ENCODE data around the gene NCKAP5. TPM values are rescaled to one million over a fixed set of nuclear protein-coding genes. Genes with fewer than 3 reads are reported as not detected.

The NCKAP5 gene
- total and polyA plus RNA-seq, 2 of the 8 experiments (the other 6 are each of a cell fraction or from before 2014, with no cell fraction given) = 0.27 to 0.86 TPM

- H2BK12ac ChIP-seq (ENCODE audit: low read depth, low read length) = no peak overlapping the region
- no peaks in the 10 kb centered on the region for H3K36me3 ChIP-seq (ENCODE audit: control insufficient read depth in 2 of 4, insufficient read depth in 4 of 4, low read length in 3 of 4)
- H4K91ac ChIP-seq (replicated peaks; ENCODE audit: insufficient read length, low read length) = no peak overlapping the region
- 0 out of 2 replicates have a peak overlapping the region, but pooled peaks have one; percentile 58 for H2AFZ ChIP-seq (ENCODE audit: low read length)
- H3K27ac ChIP-seq (ENCODE audit: low read depth, low read length) = no peak overlapping the region
- H2BK20ac ChIP-seq (ENCODE audit: low read length) = no peak overlapping the region
- H2BK15ac ChIP-seq (ENCODE audit: low read length) = no peak overlapping the region
- H3K56ac ChIP-seq (replicated peaks; ENCODE audit: insufficient read length, low read depth, low read length) = no peak overlapping the region
- H4K5ac ChIP-seq (ENCODE audit: insufficient read length, low read depth, low read length) = no peak overlapping the region
- no peaks in the 10 kb centered on the region for H3K23me2 ChIP-seq (ENCODE audit: low read depth, low read length)
- H3K4me2 ChIP-seq (ENCODE audit: insufficient read depth in 1 of 2, low read depth in 2 of 2, low read length in 2 of 2) = 0 out of 4 replicates have a peak overlapping the region, but pooled peaks have one; percentile 3 to 49
- H3K9ac ChIP-seq (replicated peaks in 1 of 4; ENCODE audit: extremely low read depth in 1 of 4, low read depth in 3 of 4, low read length in 3 of 4) = no peak overlapping the region
- H3K14ac ChIP-seq (ENCODE audit: insufficient read length) = no peak overlapping the region
- H3K23ac ChIP-seq (ENCODE audit: insufficient read length) = no peak overlapping the region
- CTCF ChIA-PET (ENCODE audit: partially characterized antibody) = no interaction called here
- H4K8ac ChIP-seq (ENCODE audit: extremely low read depth, insufficient read depth, low read length) = no peak overlapping the region
- H3K79me2 ChIP-seq (ENCODE audit: control insufficient read depth in 1 of 2, insufficient read depth in 2 of 2, low read length in 2 of 2) = no peaks in the 10 kb centered on the region
- FAIRE-seq (no peak), DNase-seq (ENCODE audit: low read depth in 1 of 2, low spot score in 2 of 2) (no peak)
- no peaks in the 10 kb centered on the region for H3K27me3 ChIP-seq (replicated peaks in 1 of 4; ENCODE audit: control insufficient read depth in 3 of 4, extremely low read depth in 1 of 4, insufficient read depth in 3 of 4, low read length in 3 of 4)
- H3K9me3 ChIP-seq (ENCODE audit: insufficient read depth in 2 of 2, low read depth in 1 of 2, low read length in 1 of 2) = no peaks in the 10 kb centered on the region
- no peak overlapping the region for H3K4ac ChIP-seq (replicated peaks; ENCODE audit: insufficient read length, low read depth, low read length)
- H2AK5ac ChIP-seq (ENCODE audit: low read depth, low read length) = no peak overlapping the region
- H3K4me1 ChIP-seq (replicated peaks in 1 of 4; ENCODE audit: control insufficient read depth in 3 of 4, insufficient read depth in 4 of 4, low read length in 3 of 4) = peaks cover 0 to 8% (median 4%) of the 10 kb centered on the region in 4 experiments; a peak in 4 of 7 replicates
- POLR2A ChIA-PET (ENCODE audit: partially characterized antibody) = no interaction called here
- no peak overlapping the region for H3K18ac ChIP-seq (ENCODE audit: extremely low read depth, low read length)
- 0 out of 2 replicates have a peak overlapping the region, but pooled peaks have one; percentile 9 for H2BK5ac ChIP-seq (ENCODE audit: low read depth, low read length)
- H4K20me1 ChIP-seq (replicated peaks in 1 of 2; ENCODE audit: control insufficient read depth in 1 of 2, insufficient read depth in 2 of 2, low read length in 2 of 2) = no peaks in the 10 kb centered on the region
- no peak overlapping the region for H3K4me3 ChIP-seq (ENCODE audit: extremely low read depth in 1 of 4, insufficient read depth in 2 of 4, low read depth in 3 of 4, low read length in 4 of 4)
- no peaks in the 10 kb centered on the region for H3K79me1 ChIP-seq (ENCODE audit: low read depth, low read length)
- H2BK120ac ChIP-seq (replicated peaks; ENCODE audit: low read depth, low read length) = no peak overlapping the region
- 27% methylated on average over 3 of the region's 3 CpGs; no CpG with 5 or more reads in 1 of the 2 experiments for WGBS, 2 experiments (ENCODE audit: extremely low coverage in 1 of 2, insufficient coverage in 1 of 2, insufficient read length in 1 of 2, insufficient replicate concordance in 2 of 2, low coverage in 1 of 2, low lambda C conversion rate in 2 of 2, missing lambda C conversion rate in 1 of 2)
- no peak for TF ChIP-seq SIRT6 (IDR thresholded peaks at IDR 0.05; ENCODE audit: low read length)
- no peak for TF ChIP-seq TCF12 (IDR thresholded peaks at IDR 0.05; ENCODE audit: low read depth, low read length)
- no peak for TF ChIP-seq JUN (IDR thresholded peaks at IDR 0.05; ENCODE audit: low read depth, low read length)
- no peak for TF ChIP-seq PHF8 (conservative IDR thresholded peaks at IDR 0.05; ENCODE audit: low read depth, low read length)
- TF ChIP-seq TEAD4 (IDR thresholded peaks at IDR 0.05; ENCODE audit: low read depth, low read length) = peak; percentile 88
Measured at GRCh38 chr2:133334923-133335322, 233.3 kb downstream of the NCKAP5 start.
